Measurements from ENCODE around the gene MOB3B. TPM values are rescaled to one million over a fixed set of nuclear protein-coding genes. Genes with fewer than 3 reads are reported as not detected.

Gene MOB3B
- total and polyA plus RNA-seq, 10 of the 15 experiments (the other 5 are each of a cell fraction or from before 2014, with no cell fraction given): 0.44 to 2.7 (median 0.91) TPM

DNA sequence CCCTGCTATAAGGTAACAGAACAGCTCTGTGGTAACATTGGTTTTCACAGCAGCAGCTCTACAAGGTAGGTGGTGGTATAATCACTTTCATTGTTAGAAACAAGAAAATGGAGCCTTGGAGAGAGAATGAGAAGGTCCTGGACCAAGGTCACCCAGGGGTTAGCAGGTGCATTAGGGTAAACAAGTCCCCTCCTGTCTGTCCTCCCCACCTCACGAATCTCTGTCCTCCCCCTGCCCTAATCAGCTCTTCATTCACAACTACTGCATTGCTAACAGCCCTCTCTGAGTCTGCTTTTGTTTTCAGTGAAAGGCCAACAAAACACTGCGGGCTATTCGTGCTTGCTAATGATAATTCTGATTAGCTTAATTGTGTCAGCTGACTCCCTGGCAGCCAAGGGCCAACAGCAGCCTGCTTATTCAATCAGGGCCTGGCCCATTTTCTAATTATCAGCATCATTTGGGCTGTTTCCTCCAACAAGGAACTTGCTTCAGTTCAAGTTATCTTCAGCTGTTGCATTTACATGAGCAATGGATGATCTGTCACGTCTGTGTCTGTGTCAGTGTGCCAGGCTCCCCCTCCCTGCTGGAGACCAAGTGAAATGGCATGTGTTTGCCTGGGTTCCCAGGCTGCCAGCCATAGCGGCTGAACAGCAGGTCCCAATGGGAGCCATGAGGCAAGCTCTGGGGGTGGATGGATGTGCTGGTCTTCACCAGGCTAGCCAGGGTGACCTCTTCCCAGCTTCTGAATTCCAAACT lies 176.0 kb downstream of the MOB3B start (continued):
- TF ChIP-seq BCL11A (IDR thresholded peaks at IDR 0.05; ENCODE audit: low read depth, low read length): 0 out of 2 replicates have a peak, but pooled peaks have one; percentile 41
- TF ChIP-seq ZNF274 (IDR thresholded peaks at IDR 0.05; ENCODE audit: insufficient read depth, insufficient read length): no peak
- TF ChIP-seq, protein P1, sequence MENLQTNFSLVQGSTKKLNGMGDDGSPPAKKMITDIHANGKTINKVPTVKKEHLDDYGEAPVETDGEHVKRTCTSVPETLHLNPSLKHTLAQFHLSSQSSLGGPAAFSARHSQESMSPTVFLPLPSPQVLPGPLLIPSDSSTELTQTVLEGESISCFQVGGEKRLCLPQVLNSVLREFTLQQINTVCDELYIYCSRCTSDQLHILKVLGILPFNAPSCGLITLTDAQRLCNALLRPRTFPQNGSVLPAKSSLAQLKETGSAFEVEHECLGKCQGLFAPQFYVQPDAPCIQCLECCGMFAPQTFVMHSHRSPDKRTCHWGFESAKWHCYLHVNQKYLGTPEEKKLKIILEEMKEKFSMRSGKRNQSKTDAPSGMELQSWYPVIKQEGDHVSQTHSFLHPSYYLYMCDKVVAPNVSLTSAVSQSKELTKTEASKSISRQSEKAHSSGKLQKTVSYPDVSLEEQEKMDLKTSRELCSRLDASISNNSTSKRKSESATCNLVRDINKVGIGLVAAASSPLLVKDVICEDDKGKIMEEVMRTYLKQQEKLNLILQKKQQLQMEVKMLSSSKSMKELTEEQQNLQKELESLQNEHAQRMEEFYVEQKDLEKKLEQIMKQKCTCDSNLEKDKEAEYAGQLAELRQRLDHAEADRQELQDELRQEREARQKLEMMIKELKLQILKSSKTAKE (IDR thresholded peaks at IDR 0.05; ENCODE audit: low read depth, poor library complexity, severe bottlenecking): peak; percentile 39
- TF ChIP-seq, protein P2, sequence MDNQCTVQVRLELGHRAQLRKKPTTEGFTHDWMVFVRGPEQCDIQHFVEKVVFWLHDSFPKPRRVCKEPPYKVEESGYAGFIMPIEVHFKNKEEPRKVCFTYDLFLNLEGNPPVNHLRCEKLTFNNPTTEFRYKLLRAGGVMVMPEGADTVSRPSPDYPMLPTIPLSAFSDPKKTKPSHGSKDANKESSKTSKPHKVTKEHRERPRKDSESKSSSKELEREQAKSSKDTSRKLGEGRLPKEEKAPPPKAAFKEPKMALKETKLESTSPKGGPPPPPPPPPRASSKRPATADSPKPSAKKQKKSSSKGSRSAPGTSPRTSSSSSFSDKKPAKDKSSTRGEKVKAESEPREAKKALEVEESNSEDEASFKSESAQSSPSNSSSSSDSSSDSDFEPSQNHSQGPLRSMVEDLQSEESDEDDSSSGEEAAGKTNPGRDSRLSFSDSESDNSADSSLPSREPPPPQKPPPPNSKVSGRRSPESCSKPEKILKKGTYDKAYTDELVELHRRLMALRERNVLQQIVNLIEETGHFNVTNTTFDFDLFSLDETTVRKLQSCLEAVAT (IDR thresholded peaks at IDR 0.05): peak; percentile 53; the same call in 1 of the 2 replicates
- no peak for TF ChIP-seq TAF1 (IDR thresholded peaks at IDR 0.05; ENCODE audit: borderline replicate concordance, low read depth, low read length)
- no peak for TF ChIP-seq TBL1XR1 (IDR thresholded peaks at IDR 0.05; ENCODE audit: low read depth, low read length)
- TF ChIP-seq PAX8 (IDR thresholded peaks at IDR 0.05): no peak
- TF ChIP-seq PAX5 (IDR thresholded peaks at IDR 0.05; ENCODE audit: borderline replicate concordance, low read depth, low read length): peak; percentile 77
- TF ChIP-seq BMI1 (IDR thresholded peaks at IDR 0.05; ENCODE audit: borderline replicate concordance): no peak
- peak; percentile 83 for TF ChIP-seq NR2F1 (conservative IDR thresholded peaks at IDR 0.05)
- TF ChIP-seq IKZF1 (conservative IDR thresholded peaks at IDR 0.05): peak; percentile 73
- TF ChIP-seq, protein P3, sequence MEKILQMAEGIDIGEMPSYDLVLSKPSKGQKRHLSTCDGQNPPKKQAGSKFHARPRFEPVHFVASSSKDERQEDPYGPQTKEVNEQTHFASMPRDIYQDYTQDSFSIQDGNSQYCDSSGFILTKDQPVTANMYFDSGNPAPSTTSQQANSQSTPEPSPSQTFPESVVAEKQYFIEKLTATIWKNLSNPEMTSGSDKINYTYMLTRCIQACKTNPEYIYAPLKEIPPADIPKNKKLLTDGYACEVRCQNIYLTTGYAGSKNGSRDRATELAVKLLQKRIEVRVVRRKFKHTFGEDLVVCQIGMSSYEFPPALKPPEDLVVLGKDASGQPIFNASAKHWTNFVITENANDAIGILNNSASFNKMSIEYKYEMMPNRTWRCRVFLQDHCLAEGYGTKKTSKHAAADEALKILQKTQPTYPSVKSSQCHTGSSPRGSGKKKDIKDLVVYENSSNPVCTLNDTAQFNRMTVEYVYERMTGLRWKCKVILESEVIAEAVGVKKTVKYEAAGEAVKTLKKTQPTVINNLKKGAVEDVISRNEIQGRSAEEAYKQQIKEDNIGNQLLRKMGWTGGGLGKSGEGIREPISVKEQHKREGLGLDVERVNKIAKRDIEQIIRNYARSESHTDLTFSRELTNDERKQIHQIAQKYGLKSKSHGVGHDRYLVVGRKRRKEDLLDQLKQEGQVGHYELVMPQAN (conservative IDR thresholded peaks at IDR 0.05): no peak
- TF ChIP-seq, protein P4, sequence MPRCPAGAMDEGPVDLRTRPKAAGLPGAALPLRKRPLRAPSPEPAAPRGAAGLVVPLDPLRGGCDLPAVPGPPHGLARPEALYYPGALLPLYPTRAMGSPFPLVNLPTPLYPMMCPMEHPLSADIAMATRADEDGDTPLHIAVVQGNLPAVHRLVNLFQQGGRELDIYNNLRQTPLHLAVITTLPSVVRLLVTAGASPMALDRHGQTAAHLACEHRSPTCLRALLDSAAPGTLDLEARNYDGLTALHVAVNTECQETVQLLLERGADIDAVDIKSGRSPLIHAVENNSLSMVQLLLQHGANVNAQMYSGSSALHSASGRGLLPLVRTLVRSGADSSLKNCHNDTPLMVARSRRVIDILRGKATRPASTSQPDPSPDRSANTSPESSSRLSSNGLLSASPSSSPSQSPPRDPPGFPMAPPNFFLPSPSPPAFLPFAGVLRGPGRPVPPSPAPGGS (IDR thresholded peaks at IDR 0.05; ENCODE audit: borderline replicate concordance, insufficient read depth, low read depth, low read length, poor library complexity, severe bottlenecking): no peak
- no peak for TF ChIP-seq FOS (IDR thresholded peaks at IDR 0.05; ENCODE audit: borderline replicate concordance, extremely low read depth, insufficient read length)
- no peak for TF ChIP-seq EED (IDR thresholded peaks at IDR 0.05; ENCODE audit: low read depth)
- TF ChIP-seq SRF (IDR thresholded peaks at IDR 0.05; ENCODE audit: low read depth in 2 of 2, low read length in 2 of 2): no peak
- no peak for TF ChIP-seq RCOR1 (conservative IDR thresholded peaks at IDR 0.05; ENCODE audit: low read depth, low read length)
- TF ChIP-seq, protein P5, sequence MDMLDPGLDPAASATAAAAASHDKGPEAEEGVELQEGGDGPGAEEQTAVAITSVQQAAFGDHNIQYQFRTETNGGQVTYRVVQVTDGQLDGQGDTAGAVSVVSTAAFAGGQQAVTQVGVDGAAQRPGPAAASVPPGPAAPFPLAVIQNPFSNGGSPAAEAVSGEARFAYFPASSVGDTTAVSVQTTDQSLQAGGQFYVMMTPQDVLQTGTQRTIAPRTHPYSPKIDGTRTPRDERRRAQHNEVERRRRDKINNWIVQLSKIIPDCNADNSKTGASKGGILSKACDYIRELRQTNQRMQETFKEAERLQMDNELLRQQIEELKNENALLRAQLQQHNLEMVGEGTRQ (IDR thresholded peaks at IDR 0.05; ENCODE audit: borderline replicate concordance, low read depth, low read length): no peak
- no peak for TF ChIP-seq CEBPB (IDR thresholded peaks at IDR 0.05; ENCODE audit: borderline replicate concordance in 1 of 2, low read depth in 2 of 2, low read length in 2 of 2)
- no peak for TF ChIP-seq ASH2L (IDR thresholded peaks at IDR 0.05; ENCODE audit: borderline replicate concordance, low read depth)
- TF ChIP-seq SMAD1 (IDR thresholded peaks at IDR 0.05; ENCODE audit: low read depth, partially characterized antibody): no peak
- TF ChIP-seq JUNB (IDR thresholded peaks at IDR 0.05): no peak
- TF ChIP-seq ZNF217 (IDR thresholded peaks at IDR 0.05): no peak

All from GM12878 (cell line).